ENCODE data around the gene ABHD17C. TPM values are rescaled to one million over a fixed set of nuclear protein-coding genes. Genes with fewer than 3 reads are reported as not detected.

ABHD17C gene
- total RNA-seq, 1 experiment from 2014 or later = 3.4 TPM

DNA sequence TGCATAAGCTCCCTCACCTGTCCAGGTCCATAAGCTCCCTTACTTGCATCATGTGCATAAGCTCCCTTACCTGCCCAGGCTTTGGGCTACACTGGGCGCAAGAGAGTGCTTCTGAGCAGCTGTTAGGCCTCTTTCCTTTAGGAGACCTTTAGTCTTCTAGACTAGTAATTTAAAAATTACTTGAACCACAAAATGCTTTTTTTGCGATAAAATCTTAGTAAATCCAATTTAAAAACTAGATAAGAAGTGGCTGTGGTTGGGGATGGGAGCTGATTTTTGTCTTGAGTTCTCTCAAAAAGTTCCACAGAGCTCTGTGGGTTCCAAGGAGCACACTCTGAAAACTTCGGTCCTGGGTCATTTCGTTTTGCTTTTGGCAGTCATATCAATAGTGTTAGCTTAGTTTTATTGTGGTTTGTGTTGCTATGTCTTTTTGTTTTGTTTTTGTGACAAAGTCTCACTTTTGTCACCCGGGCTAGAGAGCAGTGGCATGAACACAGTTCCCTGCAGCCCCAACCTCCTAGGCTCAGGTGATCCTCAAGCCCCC lies 90.8 kb downstream of the ABHD17C start:
- DNase-seq (ENCODE audit: low read depth) = no peak

DNA sequence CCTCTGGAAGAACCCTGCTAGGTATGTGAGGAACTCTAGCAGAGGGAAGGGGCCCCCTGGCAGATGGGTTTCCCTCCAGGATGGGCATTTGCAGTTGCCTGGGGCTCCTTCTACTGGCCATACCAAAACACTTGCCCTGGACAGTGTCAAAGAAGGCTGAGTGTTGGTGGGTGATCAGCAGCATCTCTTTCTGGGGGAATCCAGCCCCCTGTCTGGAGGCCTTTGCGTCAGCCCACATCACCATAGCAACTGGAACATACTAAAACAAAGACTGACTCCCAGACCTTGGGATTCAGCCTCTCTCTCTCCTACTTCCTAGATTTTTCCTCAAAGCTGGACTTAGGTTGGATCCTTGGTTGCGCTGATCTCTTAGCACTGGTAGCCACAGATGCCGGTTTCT lies 92.2 kb downstream of the ABHD17C start:
- no peak for DNase-seq (ENCODE audit: low read depth)

DNA sequence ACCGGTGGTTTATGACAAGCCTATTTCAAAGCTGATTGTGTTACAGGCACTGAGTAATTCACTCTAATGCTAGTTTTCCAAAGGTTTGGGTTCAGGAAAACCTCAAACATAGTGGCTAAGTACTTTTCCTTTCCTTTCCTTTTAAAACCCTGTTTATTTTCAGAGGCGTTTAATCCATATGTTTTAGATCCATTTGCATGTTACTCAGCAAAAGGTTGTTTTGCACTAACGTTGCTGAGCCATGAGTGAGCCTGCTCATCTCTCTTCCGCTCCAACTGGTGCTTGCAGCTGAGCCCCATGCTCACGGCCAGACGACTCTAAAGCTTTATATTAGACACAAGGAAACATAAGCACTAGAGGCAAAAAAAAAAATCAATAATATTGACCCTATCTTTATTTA lies 93.4 kb downstream of the ABHD17C start:
- no peak for DNase-seq (ENCODE audit: low read depth)

DNA sequence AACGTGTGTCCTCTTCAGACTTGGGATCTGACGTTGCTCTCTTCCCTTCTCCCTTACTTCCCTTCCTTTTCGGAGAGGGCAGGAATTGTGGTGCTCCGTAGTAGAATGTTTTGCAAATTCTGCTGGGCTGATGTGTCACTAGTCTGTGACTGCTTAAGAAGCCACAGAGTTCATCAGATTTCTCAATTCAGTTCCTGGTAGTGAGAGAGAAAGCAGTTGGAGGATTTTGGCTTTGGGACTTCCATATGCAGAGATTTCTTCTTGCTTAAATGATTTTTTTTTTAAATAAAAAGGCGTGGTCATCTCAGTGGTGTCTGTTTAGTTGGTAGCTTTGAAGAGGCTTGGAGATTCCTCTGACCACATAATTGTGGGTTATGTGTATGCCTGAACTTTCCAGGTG lies 94.2 kb downstream of the ABHD17C start:
- peak; percentile 61 for DNase-seq (ENCODE audit: low read depth)

DNA sequence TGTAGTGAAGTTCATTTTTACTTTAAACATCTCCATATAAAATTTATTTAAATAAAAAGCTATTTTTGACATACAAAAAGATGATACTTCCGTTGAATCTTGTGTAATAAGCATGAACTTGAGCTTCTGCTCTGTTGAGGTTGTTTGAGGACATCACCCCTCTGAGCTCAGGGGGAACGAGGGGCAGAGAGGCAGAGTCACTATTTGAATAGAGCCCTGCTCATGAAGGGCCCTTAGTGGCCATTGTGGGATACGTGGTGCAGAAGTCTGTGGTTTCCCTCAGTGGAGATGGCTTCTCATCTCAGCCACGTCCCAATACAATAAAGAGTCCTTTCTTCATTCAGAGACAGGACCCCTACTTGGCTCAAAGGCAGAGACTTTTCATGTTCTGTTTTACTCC lies 94.7 kb downstream of the ABHD17C start:
- no peak for DNase-seq (ENCODE audit: low read depth)

DNA sequence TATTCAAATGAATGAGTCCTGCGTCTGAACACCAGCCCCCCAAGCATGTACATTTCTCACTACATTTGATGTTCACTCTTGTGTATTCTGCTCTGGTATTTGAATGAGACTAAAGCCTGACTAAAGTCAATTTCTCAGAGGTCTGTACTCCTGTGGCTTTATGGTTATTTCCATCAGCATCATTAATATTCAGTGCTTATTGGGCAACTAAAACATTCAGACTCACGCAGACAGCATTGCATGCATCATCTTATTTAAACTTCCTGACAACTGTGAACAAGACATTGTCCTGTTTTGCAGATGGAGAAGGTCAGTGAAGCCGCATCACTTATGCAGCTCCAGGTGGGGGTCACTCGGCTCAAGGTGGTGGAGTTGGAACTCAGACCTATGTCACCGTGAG lies 95.1 kb downstream of the ABHD17C start:
- DNase-seq (ENCODE audit: low read depth) = no peak

DNA sequence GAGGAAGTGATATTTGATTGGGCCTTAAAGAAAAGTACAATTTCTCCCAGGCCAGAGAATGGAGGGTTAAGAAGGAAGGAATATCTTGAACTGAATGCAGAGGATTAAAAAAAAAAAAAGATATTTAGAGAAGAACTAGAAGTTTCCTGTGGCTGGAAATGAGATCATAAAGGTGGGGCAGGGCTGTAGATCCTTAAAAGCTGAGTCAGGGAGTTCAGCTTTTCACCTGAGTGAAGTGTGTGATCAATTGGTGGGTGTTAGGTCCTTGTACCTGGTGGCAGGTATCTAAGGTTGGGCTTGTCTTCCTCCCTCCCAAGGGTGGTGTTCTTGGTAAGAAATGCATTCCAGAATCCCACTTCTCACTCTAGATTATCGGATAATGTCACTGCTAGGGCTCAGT lies 95.9 kb downstream of the ABHD17C start:
- DNase-seq (ENCODE audit: low read depth) = no peak

DNA sequence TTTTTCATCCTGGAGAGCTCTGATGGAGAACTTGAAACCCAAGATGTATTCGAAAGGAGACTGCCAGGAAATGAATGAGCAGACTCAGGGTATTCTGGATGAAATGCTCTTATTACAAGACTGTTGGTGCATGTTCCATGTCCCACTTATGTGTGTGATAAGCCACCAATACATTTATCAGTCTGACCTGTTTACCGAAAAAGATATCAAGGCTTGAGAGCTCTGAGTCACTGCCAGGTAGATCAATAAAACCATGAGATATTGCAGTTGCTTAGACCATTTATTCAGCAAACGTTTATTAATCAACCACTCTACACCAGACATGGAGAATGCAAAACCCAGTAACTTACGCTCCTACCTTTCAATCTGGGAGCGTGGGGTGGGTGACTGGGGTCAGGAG lies 101.3 kb downstream of the ABHD17C start:
- DNase-seq (ENCODE audit: low read depth) = no peak

DNA sequence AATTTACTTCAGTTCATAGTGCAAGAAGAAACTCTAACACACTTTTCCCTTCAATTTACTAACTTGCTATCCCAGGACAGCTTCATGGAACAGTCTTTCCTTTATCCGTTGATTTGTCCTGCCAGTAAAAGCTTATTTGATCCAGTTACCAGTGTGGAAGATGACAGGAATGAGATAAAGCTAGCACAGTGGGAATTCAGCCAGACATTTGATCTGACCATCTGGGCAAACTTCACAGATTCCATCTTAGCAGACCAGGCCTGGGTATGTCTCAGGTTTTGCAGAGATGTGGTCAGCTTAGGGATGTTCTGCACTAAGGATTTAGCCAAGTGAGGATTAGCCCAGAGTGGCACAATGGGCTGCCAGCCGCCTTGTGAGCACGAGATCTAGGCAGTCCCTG lies 103.8 kb downstream of the ABHD17C start:
- no peak for DNase-seq (ENCODE audit: low read depth)

DNA sequence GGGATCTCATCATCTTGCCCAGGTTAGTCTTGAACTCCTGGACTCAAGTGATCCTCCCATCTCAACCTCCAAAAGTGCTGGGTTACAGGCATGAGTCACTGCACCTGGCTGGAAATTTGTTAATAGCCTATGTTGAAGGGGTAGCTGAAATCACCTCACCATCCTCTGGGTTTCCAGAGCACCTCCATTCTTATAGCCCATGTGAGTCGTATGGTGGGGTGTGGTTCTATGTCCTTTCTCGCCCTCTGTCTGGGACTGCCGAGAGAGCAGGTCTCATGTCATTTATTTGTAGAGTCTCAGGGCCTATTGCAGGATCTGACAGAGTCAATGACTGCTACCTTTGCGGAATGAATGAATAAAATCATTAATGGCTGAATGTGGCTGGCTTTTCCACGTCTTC lies 105.0 kb downstream of the ABHD17C start:
- no peak for DNase-seq (ENCODE audit: low read depth)

DNA sequence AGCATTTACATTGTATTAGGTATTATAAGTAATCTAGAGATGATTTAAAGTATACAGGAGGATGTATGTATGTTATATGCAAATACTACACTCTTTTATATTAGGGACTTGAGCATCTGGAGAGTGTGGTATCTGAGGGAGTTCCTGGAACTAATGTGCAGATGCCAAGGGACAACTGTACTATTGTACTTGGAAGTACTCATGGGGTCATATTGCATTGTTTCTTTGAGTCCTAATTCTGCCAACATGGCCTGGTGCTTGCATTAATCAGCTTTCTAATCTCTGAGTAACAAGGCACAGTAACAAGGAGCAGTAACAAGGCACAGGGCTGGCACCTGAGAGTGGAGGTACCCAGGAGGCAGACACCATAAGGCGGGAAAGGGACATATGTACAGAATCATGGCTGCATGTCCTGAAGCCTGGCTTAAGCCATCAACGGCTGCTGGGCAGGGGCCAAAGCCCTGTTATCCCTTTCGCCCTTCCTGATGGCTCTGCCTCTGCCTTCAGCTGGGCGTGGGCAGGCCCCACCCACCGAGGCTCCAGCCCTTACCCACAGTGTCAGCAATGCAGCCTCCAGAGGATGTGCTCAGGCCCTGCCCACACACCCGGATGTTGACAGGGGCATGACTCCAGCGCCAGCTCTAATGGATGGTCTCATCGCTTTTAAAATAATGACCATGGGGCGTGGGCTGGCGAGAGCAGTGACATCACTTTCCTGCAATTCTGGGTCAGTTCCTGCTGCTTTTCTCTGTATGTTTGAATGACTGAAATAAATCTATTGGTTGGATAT lies 107.0 kb downstream of the ABHD17C start:
- DNase-seq (ENCODE audit: low read depth) = peak; percentile 35

DNA sequence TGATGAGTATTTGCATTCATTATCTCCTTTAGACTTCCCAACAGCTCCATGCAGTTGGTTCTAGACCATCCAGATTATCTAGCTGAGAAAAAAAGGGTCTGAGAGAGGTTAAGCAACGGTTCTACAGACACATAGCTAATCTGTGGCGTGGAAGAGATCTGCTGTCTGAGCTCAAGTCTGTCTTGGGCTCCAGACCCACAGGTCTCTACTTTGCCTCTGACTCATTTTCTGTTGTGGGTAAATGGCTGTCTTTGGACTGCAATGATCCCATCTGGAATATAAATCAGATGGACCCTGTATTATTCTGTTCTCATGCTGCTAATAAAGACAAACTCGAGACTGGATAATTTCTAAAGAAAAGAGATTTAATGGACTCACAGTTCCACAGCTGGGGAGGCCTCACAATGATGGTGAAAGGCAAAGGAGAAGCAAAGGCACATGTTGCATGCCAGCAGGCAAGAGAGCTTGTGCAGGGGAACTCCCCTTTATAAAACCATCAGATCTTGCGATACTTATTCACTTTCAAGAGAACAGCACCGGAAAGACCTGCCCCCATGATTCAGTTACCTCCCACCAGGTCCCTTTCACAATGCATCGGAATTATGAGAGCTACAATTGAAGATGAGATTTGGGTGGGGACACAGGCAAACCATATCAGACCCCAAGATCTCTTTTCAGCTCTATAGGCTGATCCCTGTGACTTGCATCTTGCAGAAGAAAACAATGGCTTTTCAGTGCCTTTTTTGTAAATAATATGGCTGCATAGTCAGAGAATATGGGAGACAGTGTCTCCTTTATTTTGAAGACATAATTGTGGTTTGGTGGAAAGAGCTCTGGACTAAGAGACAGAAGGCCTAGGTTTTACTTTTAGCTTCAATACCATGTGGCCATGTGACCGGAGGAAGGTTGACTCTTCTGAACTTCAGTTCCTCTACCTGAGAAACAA lies 108.7 kb downstream of the ABHD17C start:
- no peak for DNase-seq (ENCODE audit: low read depth)

DNA sequence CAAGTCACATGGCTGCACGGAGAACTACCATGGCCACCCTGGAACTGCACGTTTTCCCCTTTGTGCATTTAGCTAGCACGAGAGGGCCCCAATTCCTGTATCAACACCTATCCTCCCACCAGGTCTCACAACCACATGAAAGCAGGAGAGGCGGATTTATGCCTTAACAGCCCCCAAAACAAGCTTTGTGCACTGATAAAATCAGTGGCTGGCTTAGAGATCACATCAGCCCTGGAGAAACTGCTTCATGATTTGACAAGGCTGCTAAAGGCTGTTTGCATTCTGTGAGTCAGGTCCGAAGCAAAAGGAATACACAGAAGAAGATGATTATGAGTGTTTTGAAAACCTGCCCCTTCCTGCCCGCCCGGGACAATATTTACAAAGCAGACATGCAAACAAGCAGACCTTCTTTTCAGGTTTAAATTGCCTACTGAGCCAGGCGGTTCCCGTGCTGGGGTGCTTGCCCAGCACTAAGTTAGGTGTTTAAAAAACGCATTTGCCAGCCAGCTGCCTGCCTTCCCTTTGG lies 109.9 kb downstream of the ABHD17C start:
- no peak for DNase-seq (ENCODE audit: low read depth)

Other genes starting within 250 kb of the ABHD17C start
- 1.5 and 4.5 TPM in 2 replicates for gene CEMIP, start 84.1 kb downstream of the ABHD17C start, total RNA-seq (2014; rRNA removed)